Ramos (cell line): ENCODE results near the gene PRKAG3.

Experiments
- in situ Hi-C: fragments of 300-500 bp; cut with MboI; formaldehyde crosslinking; loops from one replicate; pipeline ENCODE4 v1.14.3; 2022; ENCODE audit warnings: low sequenced_read_pairs; ENCODE audit not compliant: unreplicated experiment

PRKAG3 gene

GRCh38 chr2:218820746-218821369, 10.7 kb downstream of the PRKAG3 start:
- in situ Hi-C loops = no loop called here

DNA sequence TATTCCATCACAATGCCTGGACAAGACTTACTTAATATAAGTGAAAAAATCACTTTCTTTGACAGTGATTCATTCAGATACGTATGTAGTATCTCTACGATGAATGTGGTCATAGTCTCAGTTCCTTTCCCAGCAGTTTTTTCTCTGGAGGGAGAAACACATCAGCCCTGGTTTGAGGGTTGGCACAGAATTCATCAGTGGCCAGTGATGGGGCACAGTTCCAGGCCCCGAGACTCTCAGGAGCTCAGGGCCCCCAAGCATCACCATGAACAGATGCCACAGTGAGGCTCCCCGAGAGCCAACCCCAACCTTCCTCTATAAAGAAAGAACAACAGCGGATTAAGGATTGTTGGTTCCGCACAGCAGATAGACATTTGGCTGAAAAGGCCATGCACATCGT, 12.5 kb downstream of the PRKAG3 start:
- in situ Hi-C loops = no loop called here

DNA sequence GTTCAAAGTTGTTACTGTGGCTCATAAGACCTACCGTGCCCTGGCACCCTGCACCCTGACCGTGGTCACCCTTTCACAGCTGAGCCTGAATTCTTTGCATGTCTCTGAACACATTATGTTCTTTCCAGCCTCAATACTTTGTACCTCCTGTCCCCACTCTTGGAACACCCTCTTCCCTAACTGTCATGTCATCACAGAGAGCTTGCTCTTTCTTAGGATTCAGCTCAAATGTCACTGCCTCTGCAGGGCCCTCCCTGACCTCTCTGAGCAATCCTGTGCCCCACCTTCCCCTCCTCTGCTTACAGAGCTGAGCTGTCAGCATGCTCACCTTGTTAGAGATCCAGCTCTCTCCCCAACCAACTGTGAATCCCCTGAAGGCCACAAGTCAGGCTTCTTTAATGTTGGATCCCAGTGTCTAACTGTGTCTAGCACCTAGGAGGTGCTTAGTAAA, 15.0 kb downstream of the PRKAG3 start:
- in situ Hi-C loops = no loop called here

DNA sequence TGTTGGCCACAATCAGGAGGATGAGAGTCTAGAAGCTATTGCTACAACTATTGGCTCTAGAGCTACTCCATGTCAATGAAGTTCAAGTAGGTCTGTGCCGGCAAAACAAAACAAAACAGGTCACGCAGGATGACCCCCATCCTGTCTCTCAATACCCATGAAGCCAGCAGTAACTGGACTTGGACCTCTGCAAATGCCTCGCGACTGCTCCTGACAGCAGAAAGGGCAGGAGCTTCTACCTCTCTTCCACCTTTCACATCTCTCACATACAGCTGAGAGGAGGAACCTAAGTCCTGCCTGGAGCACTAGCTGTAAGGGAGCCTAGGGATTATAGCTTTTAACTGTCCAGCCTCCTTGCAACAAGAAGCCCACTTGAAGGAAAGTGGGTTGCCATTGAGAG, 16.0 kb downstream of the PRKAG3 start:
- in situ Hi-C loops = no loop called here

DNA sequence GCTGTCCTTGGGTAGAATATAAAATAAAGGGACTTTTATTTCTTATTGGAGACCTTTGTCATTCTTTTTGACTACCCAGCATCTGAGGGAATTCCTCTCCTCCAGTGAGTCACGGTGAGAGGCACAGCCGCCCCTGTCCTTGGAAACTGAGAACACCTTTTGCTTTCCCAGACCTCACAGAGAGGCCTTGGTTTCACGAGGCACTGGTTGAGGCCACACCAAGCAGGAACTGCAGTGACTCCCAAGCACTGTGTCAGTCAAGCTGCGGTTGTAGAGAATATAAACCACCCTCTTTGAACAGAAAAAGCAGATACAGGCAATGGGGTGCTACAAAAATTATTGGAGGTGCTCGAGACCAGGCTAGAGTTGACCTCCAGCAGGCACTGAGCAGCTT, 16.4 kb downstream of the PRKAG3 start:
- in situ Hi-C loops = no loop called here

DNA sequence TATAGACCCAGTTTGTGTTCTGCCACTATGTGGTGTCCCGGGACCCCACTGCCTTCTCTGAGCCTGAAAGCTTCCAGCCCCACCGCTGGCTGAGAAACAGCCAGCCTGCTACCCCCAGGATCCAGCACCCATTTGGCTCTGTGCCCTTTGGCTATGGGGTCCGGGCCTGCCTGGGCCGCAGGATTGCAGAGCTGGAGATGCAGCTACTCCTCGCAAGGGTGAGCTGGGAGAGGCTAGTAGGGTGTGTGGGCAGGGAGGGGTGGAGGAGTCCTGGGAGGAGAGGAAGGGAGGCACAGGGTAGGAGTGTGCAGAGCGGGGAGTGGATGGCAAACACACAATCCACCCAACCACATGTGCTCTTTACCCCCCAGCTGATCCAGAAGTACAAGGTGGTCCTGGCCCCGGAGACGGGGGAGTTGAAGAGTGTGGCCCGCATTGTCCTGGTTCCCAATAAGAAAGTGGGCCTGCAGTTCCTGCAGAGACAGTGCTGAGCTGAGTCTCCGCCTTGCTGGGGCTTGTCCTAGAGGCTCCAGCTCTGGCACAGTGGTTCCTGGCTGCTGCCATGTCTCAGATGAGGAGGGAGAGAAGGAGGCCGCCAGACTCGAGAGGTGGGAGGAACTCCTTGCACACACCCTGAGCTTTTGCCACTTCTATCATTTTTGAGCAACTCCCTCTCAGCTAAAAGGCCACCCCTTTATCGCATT, 16.9 kb downstream of the PRKAG3 start:
- in situ Hi-C loops = no loop called here

GRCh38 chr2:218813771-218814460, 17.7 kb downstream of the PRKAG3 start:
- in situ Hi-C loops = no loop called here

DNA sequence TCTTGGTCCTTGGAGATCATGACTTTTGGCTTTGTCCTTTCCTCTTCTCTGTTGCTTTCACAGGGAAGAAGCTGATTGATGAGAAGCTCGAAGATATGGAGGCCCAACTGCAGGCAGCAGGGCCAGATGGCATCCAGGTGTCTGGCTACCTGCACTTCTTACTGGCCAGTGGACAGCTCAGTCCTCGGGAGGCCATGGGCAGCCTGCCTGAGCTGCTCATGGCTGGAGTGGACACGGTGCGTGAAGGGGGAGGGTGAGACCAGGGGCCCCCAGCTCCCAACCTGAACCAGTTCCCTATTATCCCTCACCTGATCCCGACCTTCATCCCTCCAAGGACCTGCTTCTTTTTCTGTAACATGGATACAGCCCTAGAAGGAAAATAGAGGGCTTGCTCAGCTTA, 18.7 kb downstream of the PRKAG3 start:
- in situ Hi-C loops = no loop called here

GRCh38 chr2:218812096-218812815, 19.3 kb downstream of the PRKAG3 start:
- in situ Hi-C loops = no loop called here

DNA sequence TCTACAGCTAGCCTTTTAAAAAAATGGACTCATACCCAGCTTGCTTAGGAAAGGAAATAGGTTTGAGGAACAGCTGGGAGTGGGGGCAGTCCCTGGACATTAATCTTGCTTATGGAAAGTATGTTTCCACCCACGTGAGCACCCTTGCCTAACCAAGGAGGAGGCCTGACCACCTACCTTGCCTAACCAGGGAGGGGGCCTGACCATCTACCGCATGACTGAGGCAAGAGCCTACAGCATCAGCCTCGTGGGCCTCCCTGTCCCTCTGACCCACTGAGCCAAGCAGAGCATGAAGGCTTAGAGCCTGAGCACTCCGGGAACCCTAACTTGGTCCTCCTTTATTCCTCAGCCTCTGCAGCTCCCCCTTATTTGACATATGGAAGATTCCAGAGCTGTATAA, 20.2 kb downstream of the PRKAG3 start:
- in situ Hi-C loops = no loop called here

- in situ Hi-C loops = no loop called here
Observed at GRCh38 chr2:218810256-218810655, 21.3 kb downstream of the PRKAG3 start.

DNA sequence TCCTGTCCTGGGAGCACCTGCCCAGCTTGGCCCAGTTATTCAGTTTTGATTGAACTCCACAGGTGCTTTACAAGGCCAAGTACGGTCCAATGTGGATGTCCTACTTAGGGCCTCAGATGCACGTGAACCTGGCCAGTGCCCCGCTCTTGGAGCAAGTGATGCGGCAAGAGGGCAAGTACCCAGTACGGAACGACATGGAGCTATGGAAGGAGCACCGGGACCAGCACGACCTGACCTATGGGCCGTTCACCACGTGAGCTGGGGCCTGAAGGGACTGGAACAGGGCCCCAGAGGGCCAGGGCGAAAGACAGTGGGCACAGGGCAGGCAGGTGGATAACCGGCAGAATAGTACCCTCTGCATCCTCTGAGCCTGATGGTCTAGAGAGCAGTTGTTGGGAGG, 22.1 kb downstream of the PRKAG3 start:
- in situ Hi-C loops = no loop called here

DNA sequence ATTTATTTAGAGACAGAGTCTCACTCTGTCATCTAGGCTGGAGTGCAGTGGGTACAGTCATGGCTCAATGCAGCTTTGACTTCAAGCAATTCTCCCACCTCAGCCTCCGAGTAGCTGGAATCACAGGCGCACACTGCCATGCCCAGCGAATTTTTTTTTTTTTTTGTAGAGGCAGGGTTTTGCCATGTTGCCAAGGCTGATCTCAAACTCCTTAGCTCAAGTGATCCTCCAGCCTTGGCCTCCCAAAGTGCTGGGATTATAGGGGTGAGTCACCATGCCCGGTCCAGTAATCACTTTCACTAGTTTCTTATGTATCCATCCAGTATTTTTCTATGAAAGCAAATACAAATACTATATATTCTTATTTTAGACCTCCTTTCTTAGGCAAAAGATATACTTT, 24.0 kb downstream of the PRKAG3 start:
- in situ Hi-C loops = no loop called here

DNA sequence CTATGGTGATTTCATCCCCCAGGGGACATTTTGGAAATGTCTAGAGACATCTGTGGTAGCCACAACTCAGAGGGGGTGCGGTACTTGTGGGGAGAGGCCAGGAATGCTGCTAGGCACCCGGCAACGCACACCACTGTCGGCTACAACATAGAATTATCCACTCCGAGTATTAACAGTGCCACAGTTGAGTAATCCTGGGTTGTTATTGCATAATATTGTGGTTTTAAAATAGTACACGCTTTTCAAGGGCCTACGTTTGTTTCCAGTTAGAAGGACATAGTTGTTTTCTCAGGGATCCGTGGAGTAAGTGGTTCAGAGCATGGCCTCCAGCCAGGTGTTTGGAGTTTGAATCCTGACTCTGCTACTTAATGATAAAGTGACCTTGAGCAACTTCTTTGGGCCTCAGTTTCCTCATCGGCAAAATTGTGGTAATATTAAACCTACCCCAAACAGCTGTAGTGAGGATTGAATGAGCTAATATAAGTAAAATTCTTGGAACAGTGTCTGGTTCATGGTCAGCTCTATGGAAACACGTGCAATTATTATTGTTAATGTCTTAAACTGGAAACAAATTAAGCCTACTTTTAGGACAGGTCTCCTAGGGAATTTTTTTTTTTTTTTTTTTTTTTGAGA, 25.1 kb downstream of the PRKAG3 start:
- in situ Hi-C loops = no loop called here

DNA sequence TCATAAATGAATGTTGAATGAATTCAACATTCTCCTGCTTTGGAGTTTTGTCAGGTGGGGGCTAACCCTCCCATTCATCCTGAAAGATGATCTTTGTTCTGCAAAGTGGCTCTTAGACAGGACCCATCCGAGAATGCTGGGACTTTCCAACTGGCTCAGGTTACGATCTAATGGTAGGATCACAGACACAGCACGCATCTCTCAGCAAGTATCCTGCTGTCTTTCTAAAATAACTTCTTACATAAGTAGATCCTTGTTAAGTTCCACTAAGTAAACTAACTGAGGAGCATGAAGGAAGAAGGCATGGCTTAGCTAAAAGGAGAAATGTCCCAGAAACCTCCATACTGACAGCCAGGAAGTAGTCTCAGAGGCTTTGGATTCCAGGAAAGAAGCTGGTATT, 26.0 kb downstream of the PRKAG3 start:
- in situ Hi-C loops = no loop called here

GRCh38 chr2:218804817-218805216, 26.8 kb downstream of the PRKAG3 start:
- in situ Hi-C loops = no loop called here

GRCh38 chr2:218802386-218802994, 29.1 kb downstream of the PRKAG3 start:
- in situ Hi-C loops = no loop called here

GRCh38 chr2:218799990-218800389, 31.6 kb downstream of the PRKAG3 start:
- in situ Hi-C loops = no loop called here

DNA sequence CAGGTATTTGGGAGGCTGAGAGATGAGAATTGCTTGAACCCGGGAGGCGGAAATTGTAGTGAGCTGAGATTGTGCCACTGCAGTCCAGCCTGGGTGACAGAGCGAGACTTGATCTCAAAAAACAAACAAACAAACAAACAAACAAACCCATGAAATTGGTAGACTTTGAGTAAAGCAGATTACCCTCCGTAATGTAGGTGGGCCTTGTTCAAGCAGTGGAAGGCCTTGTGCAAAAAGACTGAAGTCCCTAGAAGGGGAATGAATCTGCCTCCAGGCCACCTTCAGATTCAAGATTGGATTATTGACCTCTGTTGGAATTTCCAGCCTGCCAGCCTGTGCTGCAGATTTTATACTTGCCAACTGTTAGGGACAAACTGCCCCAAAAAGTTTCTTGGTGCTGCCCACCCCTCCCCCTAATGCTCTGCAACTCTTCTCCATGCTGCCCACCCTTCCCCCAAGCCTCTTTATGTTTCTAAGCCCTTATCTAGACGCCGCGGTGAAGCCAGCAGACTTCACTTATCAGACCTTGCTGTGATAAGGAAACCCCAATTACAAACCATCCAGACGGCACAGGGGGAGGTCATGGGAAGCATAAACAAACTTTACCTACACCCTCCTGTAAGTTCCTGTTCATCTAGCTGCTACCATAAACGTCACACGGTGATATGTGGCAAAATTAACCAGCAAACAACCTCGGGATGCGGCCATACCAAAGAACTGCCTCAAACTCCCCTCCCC, 32.7 kb downstream of the PRKAG3 start:
- in situ Hi-C loops = no loop called here
